GM06990 (cell line): ENCODE data around the gene ZBTB17.
"Not testable (repeated sequence)": the region's sequence is repeated elsewhere in the genome, so short reads cannot be mapped to it uniquely, and the experiment has no call there.

Experiments
- DNase-seq: peaks from one replicate; pipeline ENCODE4 v3.0.0-alpha.2; 2011; ENCODE audit not compliant: insufficient read length; ENCODE audit errors: extremely low read depth
- H3K27me3 ChIP-seq: replicated peaks from 2 replicates; pipeline ENCODE4 v1.6.0; 2011; ENCODE audit warnings: low read length; ENCODE audit not compliant: control insufficient read depth, insufficient read depth
- H3K36me3 ChIP-seq: 2 replicates; pipeline ENCODE4 v1.5.1; 2011; ENCODE audit warnings: low read length; ENCODE audit not compliant: control insufficient read depth, insufficient read depth
- H3K4me3 ChIP-seq: replicated peaks from 2 replicates; pipeline ENCODE4 v1.5.1; 2011; ENCODE audit warnings: low read depth, mild to moderate bottlenecking, control low read depth, low read length
- CTCF ChIP-seq: IDR thresholded peaks from 2 replicates; pipeline ENCODE4 v1.5.1; 2011; ENCODE audit warnings: low read length, control low read depth, mild to moderate bottlenecking, inconsistent platforms; ENCODE audit not compliant: insufficient read depth, poor library complexity, severe bottlenecking

Gene ZBTB17

GRCh38 chr1:15985611-15986297 is 9.9 kb upstream of the ZBTB17 start:
- no peak for DNase-seq
- Histone ChIP-seq H3K36me3 (no peaks in the 10 kb centered on the region), H3K4me3 (no peak overlapping the region), H3K27me3 (no peaks in the 10 kb centered on the region)
- no peak for TF ChIP-seq CTCF

GRCh38 chr1:15983275-15983674 is 7.4 kb upstream of the ZBTB17 start:
- no peaks in the 10 kb centered on the region for H3K36me3 ChIP-seq
- no peak for DNase-seq
- no peak overlapping the region for H3K4me3 ChIP-seq
- TF ChIP-seq CTCF: no peak
- no peaks in the 10 kb centered on the region for H3K27me3 ChIP-seq

GRCh38 chr1:15981679-15982078 is 5.8 kb upstream of the ZBTB17 start:
- TF ChIP-seq CTCF: no peak
- Histone ChIP-seq H3K36me3 (no peaks in the 10 kb centered on the region), H3K27me3 (no peaks in the 10 kb centered on the region), H3K4me3 (no peak overlapping the region)
- DNase-seq: no peak

- not testable (repeated sequence) for H3K27me3 ChIP-seq, H3K36me3 ChIP-seq, H3K4me3 ChIP-seq, DNase-seq
These were observed 2.0 kb upstream of the ZBTB17 start for GRCh38 chr1:15977947-15978346.

GRCh38 chr1:15975358-15975804 is 520 bp downstream of the ZBTB17 start:
- no peaks in the 10 kb centered on the region for H3K27me3 ChIP-seq
- peak; percentile 86 for DNase-seq
- peak overlapping the region; percentile 83 for H3K4me3 ChIP-seq
- TF ChIP-seq CTCF: peak; percentile 9
- peaks cover 8% of the 10 kb centered on the region for H3K36me3 ChIP-seq

GRCh38 chr1:15974855-15975254 is 1.0 kb downstream of the ZBTB17 start:
- no peak for TF ChIP-seq CTCF
- peak; percentile 67 for DNase-seq
- H3K4me3 ChIP-seq: peak overlapping the region; percentile 83
- H3K36me3 ChIP-seq: peaks cover 8% of the 10 kb centered on the region
- H3K27me3 ChIP-seq: no peaks in the 10 kb centered on the region
